Measurements from ENCODE around the gene PCGF1.

The PCGF1 gene

DNA sequence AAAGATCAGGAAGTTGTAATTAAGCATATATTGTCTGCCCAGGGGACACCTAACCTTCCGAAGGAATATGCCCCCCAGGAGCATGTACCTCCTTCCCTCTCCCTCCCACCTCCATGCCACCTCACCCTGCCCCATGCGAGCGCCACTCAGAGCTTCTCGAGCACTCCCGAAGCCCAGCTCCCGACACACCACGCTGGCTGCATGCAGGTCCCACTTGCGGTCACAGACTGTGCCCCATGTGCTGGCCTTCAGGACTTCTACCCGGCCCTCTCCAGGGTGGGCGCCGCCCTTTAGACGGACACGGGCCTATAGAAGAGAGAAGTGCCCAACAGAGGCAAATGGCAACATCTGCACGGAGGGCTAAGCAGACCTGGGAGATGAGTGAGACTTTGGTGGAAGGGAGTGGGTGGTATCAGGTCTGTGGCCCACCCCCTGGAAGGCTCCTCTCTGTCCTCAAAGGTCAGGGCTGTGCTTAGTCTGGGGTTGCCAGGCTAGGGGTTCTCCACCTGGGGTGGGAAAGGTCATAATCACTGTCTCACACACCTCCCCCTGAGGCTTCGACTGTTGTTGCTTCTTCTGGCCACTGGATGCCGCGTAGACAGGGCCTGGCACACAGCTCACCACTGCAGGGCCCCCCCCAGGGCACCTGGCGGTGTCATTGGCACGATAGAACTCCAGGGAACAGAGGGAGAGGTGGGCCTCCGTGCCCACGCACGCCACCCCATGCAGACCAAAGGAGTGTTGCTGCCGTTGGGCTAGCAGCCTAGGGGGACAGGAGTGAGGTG is 28.9 kb upstream of the PCGF1 start:
- Histone ChIP-seq H3K9ac (ENCODE audit: low read length in 2 of 2) (no peak overlapping the region), H3K4me1 (ENCODE audit: control insufficient read depth, insufficient read depth, low read length) (peaks cover 4% of the 10 kb centered on the region), H3K36me3 (ENCODE audit: control insufficient read depth in 2 of 2, insufficient read depth in 2 of 2, low read length in 2 of 2) (peaks cover 6 to 19% of the 10 kb centered on the region in 2 donors), H3K27me3 (ENCODE audit: control insufficient read depth in 1 of 2, insufficient read depth in 2 of 2, low read length in 2 of 2) (peaks cover 0 to 3% of the 10 kb centered on the region in 2 donors), H3K27ac (ENCODE audit: low read length) (no peak overlapping the region), H3K9me3 (ENCODE audit: control insufficient read depth in 2 of 2, low read length in 2 of 2) (no peaks in the 10 kb centered on the region), H3K4me3 (ENCODE audit: low read length in 2 of 2) (no peak overlapping the region)

DNA sequence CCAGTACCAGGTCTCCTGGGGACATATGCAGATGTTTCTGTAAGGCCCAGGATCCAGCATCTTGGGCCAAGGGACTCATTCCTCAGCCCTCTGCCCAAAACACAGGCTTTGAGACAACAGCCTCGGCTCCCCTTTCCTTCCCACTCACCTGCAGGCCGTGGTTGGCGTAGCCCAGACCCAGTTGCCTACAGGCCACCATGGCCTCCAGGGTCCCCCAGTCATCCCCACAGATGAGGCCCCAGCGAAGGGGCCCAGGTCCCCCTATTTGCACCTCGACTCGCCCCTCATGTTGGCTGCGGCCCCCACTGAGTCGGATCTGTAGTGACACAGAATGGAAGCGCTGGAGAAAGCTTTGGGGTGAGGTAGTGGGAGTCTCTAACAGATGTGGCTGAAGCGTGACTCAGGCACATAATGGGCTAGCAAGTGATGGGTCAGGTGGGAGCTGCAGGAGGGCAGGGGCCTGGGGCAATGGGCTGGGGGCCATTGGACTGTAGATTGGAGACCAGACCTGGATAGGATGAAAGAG is 28.0 kb upstream of the PCGF1 start:
- H3K4me3 ChIP-seq (ENCODE audit: low read length in 2 of 2): no peak overlapping the region
- H3K9ac ChIP-seq (ENCODE audit: low read length in 2 of 2): no peak overlapping the region
- H3K4me1 ChIP-seq (ENCODE audit: control insufficient read depth, insufficient read depth, low read length): peaks cover 12% of the 10 kb centered on the region
- H3K27ac ChIP-seq (ENCODE audit: low read length): no peak overlapping the region
- H3K36me3 ChIP-seq (ENCODE audit: control insufficient read depth in 2 of 2, insufficient read depth in 2 of 2, low read length in 2 of 2): peaks cover 6 to 19% of the 10 kb centered on the region in 2 donors
- peaks cover 0 to 3% of the 10 kb centered on the region in 2 donors for H3K27me3 ChIP-seq (ENCODE audit: control insufficient read depth in 1 of 2, insufficient read depth in 2 of 2, low read length in 2 of 2)
- no peaks in the 10 kb centered on the region for H3K9me3 ChIP-seq (ENCODE audit: control insufficient read depth in 2 of 2, low read length in 2 of 2)

DNA sequence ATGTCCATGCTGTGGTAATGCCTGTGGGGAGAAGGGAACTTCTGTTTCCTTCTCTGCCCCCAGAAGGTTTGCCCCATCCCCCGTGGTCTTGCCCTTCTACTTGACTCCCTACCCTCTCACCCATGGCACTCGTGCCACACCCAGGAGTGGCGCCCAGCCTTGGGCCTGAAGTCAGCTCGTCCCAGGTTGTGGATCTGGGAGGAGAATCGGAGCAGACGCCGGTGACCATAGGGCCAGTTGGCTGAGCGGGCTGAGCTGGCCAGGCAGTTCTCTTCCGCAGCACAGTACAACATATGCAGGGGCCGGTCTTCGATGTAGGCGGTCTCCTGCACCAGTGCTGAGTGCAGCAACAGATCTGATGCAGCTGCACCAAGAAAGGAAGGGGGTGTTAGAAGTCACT is 26.9 kb upstream of the PCGF1 start:
- H3K27ac ChIP-seq (ENCODE audit: low read length): no peak overlapping the region
- no peak overlapping the region for H3K9ac ChIP-seq (ENCODE audit: low read length in 2 of 2)
- H3K9me3 ChIP-seq (ENCODE audit: control insufficient read depth in 2 of 2, low read length in 2 of 2): no peaks in the 10 kb centered on the region
- peaks cover 0 to 3% of the 10 kb centered on the region in 2 donors for H3K27me3 ChIP-seq (ENCODE audit: control insufficient read depth in 1 of 2, insufficient read depth in 2 of 2, low read length in 2 of 2)
- no peak overlapping the region for H3K4me3 ChIP-seq (ENCODE audit: low read length in 2 of 2)
- H3K4me1 ChIP-seq (ENCODE audit: control insufficient read depth, insufficient read depth, low read length): peaks cover 13% of the 10 kb centered on the region
- peaks cover 6 to 19% of the 10 kb centered on the region in 2 donors for H3K36me3 ChIP-seq (ENCODE audit: control insufficient read depth in 2 of 2, insufficient read depth in 2 of 2, low read length in 2 of 2)

DNA sequence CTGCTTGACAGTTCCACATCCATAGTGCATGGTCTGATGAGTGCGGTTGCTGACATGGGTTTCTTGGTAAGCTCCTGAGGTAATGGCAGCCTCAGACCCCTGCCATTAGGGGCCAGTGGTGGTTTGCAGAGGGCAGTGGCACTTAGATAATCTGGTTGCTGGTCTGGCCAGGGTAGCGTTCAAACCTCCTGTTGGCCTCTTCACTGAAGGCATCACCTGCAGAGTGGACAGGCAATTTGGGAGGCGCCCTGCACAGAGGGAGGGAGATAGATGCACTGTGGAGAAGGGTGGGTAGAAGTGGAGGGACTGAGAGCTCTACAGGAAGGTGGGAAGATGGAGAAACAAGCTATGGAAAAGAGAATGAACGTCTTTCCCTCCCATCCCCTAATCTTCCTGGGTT is 26.0 kb upstream of the PCGF1 start:
- Histone ChIP-seq H3K27me3 (ENCODE audit: control insufficient read depth in 1 of 2, insufficient read depth in 2 of 2, low read length in 2 of 2) (peaks cover 0 to 2% of the 10 kb centered on the region in 2 donors), H3K4me1 (ENCODE audit: control insufficient read depth, insufficient read depth, low read length) (peaks cover 23% of the 10 kb centered on the region), H3K27ac (ENCODE audit: low read length) (no peak overlapping the region), H3K36me3 (ENCODE audit: control insufficient read depth in 2 of 2, insufficient read depth in 2 of 2, low read length in 2 of 2) (peaks cover 6 to 19% of the 10 kb centered on the region in 2 donors), H3K9ac (ENCODE audit: low read length in 2 of 2) (no peak overlapping the region), H3K9me3 (ENCODE audit: control insufficient read depth in 2 of 2, low read length in 2 of 2) (no peaks in the 10 kb centered on the region), H3K4me3 (ENCODE audit: low read length in 2 of 2) (no peak overlapping the region)

DNA sequence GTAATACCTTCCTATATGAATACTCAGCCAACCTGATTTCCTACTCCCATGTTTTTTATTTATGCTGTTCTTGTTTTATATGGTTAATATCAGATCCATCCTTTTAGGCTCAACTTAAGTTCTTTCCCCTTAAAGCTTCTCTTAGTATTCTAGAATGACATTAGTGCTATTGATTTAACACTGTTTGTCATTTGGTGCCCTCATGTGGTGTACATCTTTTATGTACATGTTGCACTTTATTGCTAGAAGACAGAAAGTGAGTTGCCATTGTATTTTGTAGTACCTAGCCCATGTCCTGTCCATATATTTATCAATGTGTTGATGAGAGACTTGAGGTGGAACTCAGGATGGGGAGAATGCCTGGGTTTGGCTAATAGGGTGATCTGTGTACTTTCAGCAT is 24.7 kb upstream of the PCGF1 start:
- Histone ChIP-seq H3K4me3 (ENCODE audit: low read length in 2 of 2) (no peak overlapping the region), H3K36me3 (ENCODE audit: control insufficient read depth in 2 of 2, insufficient read depth in 2 of 2, low read length in 2 of 2) (peaks cover 10 to 27% of the 10 kb centered on the region in 2 donors), H3K9me3 (ENCODE audit: control insufficient read depth in 2 of 2, low read length in 2 of 2) (no peaks in the 10 kb centered on the region), H3K27me3 (ENCODE audit: control insufficient read depth in 1 of 2, insufficient read depth in 2 of 2, low read length in 2 of 2) (no peaks in the 10 kb centered on the region), H3K9ac (ENCODE audit: low read length in 2 of 2) (peak overlapping the region in 1 of 2 donors; percentile 18), H3K4me1 (ENCODE audit: control insufficient read depth, insufficient read depth, low read length) (peaks cover 31% of the 10 kb centered on the region), H3K27ac (ENCODE audit: low read length) (no peak overlapping the region)

DNA sequence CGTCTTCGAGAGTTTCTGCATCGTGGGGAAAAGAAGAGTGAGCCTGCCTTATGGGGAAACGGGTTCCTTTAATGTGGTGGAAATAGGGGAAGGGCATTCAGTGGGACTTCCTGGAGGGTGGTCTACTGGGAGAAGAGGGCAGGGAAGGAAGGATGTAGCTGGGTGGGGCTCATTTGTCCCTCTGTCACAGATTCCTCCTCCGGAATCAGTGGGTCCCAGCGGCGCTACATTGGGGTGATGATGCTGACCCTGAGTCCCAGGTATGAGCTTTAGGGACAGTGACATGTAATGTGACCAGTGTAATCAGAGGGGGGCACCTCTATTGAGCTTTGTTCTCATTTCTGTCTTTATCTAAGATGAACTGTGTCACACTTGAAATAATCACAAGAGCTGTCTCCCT is 24.2 kb upstream of the PCGF1 start:
- Histone ChIP-seq H3K27ac (ENCODE audit: low read length) (no peak overlapping the region), H3K36me3 (ENCODE audit: control insufficient read depth in 2 of 2, insufficient read depth in 2 of 2, low read length in 2 of 2) (peaks cover 14 to 32% of the 10 kb centered on the region in 2 donors), H3K9me3 (ENCODE audit: control insufficient read depth in 2 of 2, low read length in 2 of 2) (no peaks in the 10 kb centered on the region), H3K9ac (ENCODE audit: low read length in 2 of 2) (peak overlapping the region in 1 of 2 donors; percentile 18), H3K27me3 (ENCODE audit: control insufficient read depth in 1 of 2, insufficient read depth in 2 of 2, low read length in 2 of 2) (no peaks in the 10 kb centered on the region), H3K4me1 (ENCODE audit: control insufficient read depth, insufficient read depth, low read length) (peaks cover 31% of the 10 kb centered on the region), H3K4me3 (ENCODE audit: low read length in 2 of 2) (no peak overlapping the region)

DNA sequence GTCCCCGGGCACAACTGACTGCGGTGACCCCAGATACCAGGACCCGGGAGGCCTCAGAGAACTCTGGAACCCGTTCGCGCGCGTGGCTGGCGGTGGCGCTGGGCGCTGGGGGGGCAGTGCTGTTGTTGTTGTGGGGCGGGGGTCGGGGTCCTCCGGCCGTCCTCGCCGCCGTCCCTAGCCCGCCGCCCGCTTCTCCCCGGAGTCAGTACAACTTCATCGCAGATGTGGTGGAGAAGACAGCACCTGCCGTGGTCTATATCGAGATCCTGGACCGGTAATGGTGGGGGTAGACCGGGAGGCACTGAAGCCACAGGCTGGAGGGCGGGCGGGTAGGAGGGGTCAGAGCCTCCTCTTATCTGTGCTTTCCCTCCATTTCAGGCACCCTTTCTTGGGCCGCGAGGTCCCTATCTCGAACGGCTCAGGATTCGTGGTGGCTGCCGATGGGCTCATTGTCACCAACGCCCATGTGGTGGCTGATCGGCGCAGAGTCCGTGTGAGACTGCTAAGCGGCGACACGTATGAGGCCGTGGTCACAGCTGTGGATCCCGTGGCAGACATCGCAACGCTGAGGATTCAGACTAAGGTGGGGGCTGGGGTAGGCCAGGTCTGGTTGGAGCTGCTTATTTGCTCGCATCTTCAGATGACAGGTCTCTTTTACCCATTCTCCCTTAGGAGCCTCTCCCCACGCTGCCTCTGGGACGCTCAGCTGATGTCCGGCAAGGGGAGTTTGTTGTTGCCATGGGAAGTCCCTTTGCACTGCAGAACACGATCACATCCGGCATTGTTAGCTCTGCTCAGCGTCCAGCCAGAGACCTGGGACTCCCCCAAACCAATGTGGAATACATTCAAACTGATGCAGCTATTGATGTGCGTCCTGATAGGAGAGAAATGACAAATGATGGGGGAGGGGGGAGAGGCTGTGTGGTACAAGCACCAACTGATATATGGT is 23.0 kb upstream of the PCGF1 start:
- Histone ChIP-seq H3K4me1 (ENCODE audit: control insufficient read depth, insufficient read depth, low read length) (peaks cover 31% of the 10 kb centered on the region), H3K9ac (ENCODE audit: low read length in 2 of 2) (peak overlapping the region; percentile 72 to 80), H3K9me3 (ENCODE audit: control insufficient read depth in 2 of 2, low read length in 2 of 2) (no peaks in the 10 kb centered on the region), H3K27ac (ENCODE audit: low read length) (peak overlapping the region; percentile 77), H3K36me3 (ENCODE audit: control insufficient read depth in 2 of 2, insufficient read depth in 2 of 2, low read length in 2 of 2) (peaks cover 25 to 41% of the 10 kb centered on the region in 2 donors), H3K27me3 (ENCODE audit: control insufficient read depth in 1 of 2, insufficient read depth in 2 of 2, low read length in 2 of 2) (no peaks in the 10 kb centered on the region), H3K4me3 (ENCODE audit: low read length in 2 of 2) (peak overlapping the region; percentile 79 to 99)

DNA sequence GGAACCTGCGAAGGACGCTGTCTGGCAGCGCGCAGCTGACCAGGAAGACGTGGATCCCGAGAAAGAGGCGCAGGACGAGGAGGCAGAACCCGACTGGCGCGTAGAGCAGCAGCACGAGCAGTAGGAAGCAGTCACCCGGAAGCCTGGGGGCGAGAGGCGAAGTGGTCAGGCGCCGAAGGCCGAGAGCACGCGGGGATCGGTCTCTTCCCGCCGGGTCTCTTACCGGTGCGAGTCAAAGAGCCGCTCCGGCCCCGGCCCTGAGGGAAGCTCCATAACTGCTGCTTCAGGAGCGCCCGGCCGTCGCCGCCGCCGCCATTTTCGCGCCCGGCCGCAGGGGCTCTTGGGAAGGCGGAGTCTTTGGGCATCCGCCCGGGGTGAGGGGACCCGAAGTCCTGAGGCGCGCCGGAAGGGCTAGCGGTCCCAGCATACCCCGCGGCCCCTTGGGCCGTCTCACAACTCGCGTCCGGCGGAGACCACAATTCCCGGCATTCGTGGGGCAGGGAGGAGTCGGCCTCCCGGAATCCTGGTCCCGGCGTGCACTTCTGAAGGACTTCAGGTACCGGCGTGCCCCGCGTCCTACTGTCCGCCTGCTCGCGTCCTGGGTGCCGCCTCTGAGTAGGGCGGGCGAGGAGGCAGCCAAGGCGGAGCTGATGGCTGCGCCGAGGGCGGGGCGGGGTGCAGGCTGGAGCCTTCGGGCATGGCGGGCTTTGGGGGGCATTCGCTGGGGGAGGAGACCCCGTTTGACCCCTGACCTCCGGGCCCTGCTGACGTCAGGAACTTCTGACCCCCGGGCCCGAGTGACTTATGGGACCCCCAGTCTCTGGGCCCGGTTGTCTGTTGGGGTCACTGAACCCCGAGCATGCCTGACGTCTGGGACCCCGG is 22.1 kb upstream of the PCGF1 start, which contains the start of the genes AUP1 and HTRA2:
TSS of gene AUP1 (minus strand) at position 350 of the 882 bp plus-strand sequence. CDS start at position 273, 77 bp downstream.
TSS of gene HTRA2 (plus strand) at position 577 of the 882 bp plus-strand sequence. CDS start at position 651, 74 bp downstream.
- Histone ChIP-seq H3K4me1 (ENCODE audit: control insufficient read depth, insufficient read depth, low read length) (peaks cover 31% of the 10 kb centered on the region), H3K4me3 (ENCODE audit: low read length in 2 of 2) (peak within 1 kb of the TSS; percentile 79 to 99), H3K36me3 (ENCODE audit: control insufficient read depth in 2 of 2, insufficient read depth in 2 of 2, low read length in 2 of 2) (peaks cover 25 to 41% of the 10 kb centered on the region in 2 donors), H3K27me3 (ENCODE audit: control insufficient read depth in 1 of 2, insufficient read depth in 2 of 2, low read length in 2 of 2) (no peaks in the 10 kb centered on the region), H3K9me3 (ENCODE audit: control insufficient read depth in 2 of 2, low read length in 2 of 2) (no peaks in the 10 kb centered on the region), H3K9ac (ENCODE audit: low read length in 2 of 2) (peak within 1 kb of the TSS; percentile 79 to 91), H3K27ac (ENCODE audit: low read length) (peak within 1 kb of the TSS; percentile 77)

DNA sequence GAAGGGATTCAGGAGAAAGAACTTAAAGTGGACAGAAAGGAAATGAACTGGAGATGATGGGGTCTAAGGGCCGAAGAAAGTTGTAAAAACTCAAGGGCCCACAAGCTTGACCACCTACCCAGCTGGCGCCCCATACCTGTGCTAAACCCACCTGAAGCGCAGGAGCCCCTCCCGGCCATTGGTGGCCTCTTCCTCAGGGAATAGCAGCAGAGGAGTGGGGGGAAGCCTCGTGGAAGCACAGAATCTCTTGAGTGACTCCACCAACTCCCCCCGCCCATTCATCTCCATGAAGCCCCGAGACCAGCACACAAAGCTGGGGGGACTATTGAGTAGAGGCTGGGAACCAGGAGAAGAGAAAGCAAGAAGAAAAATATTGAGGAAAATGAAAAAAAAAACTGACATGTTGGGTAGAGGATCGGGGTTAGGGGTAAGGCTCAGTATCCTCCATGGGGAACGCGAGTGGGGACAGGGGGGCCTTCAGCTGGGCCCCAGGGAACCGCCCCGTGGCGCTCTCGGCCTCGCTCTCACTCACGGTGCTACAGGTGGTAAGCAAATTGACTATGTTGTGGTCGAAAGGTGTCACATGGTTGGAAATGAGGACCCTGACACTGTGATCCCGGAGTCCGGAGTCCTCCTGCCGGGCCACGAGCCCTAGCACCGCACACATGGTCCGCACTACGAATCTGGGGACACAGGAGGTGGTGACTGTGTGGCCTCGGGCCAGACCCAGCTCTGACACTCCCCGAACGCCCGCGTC is 21.3 kb upstream of the PCGF1 start:
- peak overlapping the region; percentile 77 for H3K27ac ChIP-seq (ENCODE audit: low read length)
- H3K9ac ChIP-seq (ENCODE audit: low read length in 2 of 2): peak overlapping the region; percentile 79 to 91
- H3K9me3 ChIP-seq (ENCODE audit: control insufficient read depth in 2 of 2, low read length in 2 of 2): no peaks in the 10 kb centered on the region
- no peaks in the 10 kb centered on the region for H3K27me3 ChIP-seq (ENCODE audit: control insufficient read depth in 1 of 2, insufficient read depth in 2 of 2, low read length in 2 of 2)
- peak overlapping the region; percentile 74 to 99 for H3K4me3 ChIP-seq (ENCODE audit: low read length in 2 of 2)
- peaks cover 25 to 38% of the 10 kb centered on the region in 2 donors for H3K36me3 ChIP-seq (ENCODE audit: control insufficient read depth in 2 of 2, insufficient read depth in 2 of 2, low read length in 2 of 2)
- peaks cover 31% of the 10 kb centered on the region for H3K4me1 ChIP-seq (ENCODE audit: control insufficient read depth, insufficient read depth, low read length)

Measured in stomach smooth muscle (tissue), 2 donors.